ENCODE results near the gene ANKS1A.

GRCh38 chr6:35021004-35021403, 131.9 kb downstream of the ANKS1A start:
- TF ChIP-seq CTCF (IDR thresholded peaks at IDR 0.05) = no peak
- TF ChIP-seq POLR2A (IDR thresholded peaks at IDR 0.05) = no peak

All from right lobe of liver (tissue), 4 donors.